T1000 (cell line): ENCODE data around the gene ADAP1.
A peak's percentile ranks its signal among the peaks of the same experiment; 100 is the strongest.
"Not testable (repeated sequence)": the region's sequence is repeated elsewhere in the genome, so short reads cannot be mapped to it uniquely, and the experiment has no call there.

Source experiments
- DNase-seq: peaks from one replicate; lab custom pipeline; 2025; ENCODE audit warnings: mixed read lengths; lab: John Stamatoyannopoulos, UW

The ADAP1 gene

DNA sequence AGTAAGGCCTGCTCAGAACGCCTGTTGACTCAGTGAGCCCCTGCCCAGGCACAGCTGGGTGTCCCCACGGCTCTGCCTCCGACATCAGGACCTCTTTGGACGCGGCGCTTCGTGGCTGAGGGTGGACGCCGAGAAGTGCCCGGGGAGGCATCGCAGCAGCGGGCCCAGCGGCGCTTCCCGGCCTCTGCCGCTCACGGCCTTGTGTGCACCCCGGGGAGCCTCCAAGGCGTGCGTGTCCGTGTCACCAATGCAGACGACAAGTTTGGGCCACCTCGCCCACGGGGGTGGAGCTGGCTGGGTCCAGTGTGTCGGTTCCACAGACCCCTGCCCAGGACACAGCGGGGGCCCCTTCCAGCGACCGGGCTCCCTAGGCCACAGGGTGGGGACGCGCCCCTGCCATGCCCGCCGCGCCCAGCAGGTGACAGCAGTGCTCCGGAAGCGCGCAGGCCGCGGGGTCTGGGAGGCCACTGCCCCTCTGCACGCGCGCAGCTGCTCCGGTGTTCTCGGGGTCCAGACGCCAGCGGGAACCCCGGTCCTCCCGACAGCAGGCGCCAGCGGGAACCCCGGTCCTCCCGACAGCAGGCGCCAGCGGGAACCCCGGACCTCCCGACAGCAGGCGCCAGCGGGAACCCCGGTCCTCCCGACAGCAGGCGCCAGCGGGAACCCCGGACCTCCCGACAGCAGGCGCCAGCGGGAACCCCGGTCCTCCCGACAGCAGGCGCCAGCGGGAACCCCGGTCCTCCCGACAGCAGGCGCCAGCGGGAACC, 45.7 kb downstream of the ADAP1 start:
- not testable (repeated sequence) for DNase-seq

- no peak for DNase-seq
These were observed 46.3 kb downstream of the ADAP1 start for GRCh38 chr7:908159-908581.

DNA sequence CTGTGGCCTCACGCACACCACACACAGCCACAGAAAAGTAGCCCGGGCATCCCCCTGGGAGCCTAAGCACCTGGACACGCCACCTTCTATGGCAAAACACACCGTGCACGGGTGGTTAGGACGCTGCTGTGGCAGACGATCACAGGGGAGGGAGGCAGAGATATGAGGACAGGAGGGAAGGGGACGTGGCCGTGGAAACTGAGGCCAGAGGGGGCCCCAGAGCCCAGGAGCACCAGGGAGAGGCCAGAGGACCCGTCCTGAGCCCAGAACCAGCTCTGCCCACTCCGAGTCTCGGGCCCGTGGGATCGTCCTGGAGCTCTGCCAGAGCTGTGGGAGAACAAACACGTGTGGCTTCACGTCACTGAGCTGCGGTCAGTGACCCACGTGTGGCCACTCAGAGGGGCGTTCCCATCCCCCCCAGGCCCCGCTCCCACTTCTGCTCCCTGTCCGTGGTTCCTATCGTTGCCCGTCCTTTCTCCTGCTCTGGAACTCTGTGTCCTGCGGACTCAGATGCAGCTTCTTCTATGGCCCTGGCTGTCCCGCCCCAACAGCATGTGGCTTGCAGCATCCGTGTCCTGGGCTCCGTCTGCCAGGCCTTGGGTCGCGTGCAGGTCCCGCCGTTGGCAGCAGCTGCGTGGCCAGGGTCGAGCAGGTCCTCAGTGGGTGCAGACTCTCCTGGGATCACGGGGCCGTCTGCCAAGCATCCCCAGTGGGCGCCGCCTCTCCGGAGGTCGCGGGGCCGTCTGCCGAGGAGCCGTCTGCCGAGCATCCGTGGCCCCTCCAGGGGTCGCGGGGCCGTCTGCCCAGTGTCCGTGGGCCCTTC, 47.1 kb downstream of the ADAP1 start:
- DNase-seq, result no peak

DNA sequence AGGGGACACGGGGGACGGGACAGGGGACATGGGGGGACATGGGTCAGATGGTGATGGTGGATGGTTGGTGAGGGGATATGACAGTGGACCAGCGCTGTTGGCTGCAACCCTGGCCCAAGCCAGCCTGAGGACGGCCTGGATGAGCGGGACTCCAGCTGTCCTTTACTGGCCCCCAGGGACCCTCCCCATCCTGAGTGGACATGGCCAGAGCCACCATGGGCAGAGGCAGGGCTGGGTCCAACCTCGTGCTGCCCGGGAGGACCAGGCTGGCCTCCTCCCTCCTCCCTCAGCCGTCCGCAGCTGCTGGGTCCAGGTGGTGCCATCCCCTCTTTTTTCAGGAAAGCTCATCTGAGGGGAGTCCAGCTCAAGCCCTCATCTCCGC, 47.7 kb downstream of the ADAP1 start:
- no peak for DNase-seq

DNA sequence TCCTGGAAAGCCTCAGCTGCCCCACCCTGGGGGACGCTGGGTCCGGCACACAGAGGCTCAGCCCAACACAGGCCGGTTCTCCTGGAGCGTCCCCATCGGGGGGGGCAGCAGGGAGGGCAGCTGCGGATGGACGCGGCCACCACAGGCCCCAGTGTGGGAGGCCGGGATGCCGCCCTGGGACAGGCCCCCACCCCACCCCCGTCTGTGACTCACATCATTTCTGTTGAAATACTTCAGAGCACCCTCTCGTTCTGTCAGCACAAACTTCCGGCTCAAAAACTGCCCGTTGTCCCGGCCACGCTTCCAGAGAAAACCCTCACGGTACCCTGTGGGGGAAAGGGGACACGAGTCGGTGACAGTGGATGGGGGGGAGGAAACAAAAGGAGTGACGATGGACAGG, 49.6 kb downstream of the ADAP1 start:
- DNase-seq, result no peak

DNA sequence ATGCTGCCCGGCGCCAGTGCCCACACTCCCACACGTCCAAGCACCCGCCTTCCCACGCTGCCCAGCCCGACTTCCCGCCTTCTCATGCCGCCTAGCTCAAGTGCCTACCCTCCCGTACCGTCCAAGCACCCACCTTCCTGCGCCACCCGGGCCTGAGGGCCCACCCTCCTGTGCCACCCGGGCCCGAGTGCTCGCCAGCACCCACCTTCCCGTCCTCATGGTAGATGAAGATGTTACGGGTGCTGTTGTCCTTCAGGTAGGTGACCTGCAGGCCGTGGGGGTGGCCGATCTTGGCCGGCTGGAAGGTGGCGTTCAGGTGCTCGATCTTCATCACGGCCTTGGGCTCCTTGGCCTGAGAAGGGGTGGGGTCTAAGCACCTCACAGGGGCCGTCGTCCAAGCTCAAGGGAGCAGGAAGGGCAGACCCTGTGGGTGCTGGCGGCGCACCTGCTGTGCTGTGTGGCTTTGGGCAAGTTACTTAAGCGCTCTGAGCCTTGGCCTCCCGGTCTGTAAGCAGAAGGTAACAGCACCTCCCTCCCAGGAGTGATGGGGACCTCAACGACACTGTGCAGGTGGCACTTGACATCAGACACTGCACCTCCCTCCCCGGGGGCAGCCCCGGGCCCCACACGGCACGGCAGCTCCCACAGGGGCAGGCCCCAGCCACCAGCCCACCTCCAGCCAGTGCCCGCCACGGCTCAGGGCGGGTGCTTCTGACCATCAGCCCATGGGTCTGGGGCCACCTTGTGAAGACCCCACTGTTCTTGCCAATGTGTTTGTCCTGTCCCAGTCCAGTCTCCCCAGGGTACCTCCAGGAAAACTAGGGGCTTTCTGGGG, 50.3 kb downstream of the ADAP1 start:
- DNase-seq, result no peak

GRCh38 chr7:902996-903395, 51.5 kb downstream of the ADAP1 start:
- DNase-seq, result no peak

DNA sequence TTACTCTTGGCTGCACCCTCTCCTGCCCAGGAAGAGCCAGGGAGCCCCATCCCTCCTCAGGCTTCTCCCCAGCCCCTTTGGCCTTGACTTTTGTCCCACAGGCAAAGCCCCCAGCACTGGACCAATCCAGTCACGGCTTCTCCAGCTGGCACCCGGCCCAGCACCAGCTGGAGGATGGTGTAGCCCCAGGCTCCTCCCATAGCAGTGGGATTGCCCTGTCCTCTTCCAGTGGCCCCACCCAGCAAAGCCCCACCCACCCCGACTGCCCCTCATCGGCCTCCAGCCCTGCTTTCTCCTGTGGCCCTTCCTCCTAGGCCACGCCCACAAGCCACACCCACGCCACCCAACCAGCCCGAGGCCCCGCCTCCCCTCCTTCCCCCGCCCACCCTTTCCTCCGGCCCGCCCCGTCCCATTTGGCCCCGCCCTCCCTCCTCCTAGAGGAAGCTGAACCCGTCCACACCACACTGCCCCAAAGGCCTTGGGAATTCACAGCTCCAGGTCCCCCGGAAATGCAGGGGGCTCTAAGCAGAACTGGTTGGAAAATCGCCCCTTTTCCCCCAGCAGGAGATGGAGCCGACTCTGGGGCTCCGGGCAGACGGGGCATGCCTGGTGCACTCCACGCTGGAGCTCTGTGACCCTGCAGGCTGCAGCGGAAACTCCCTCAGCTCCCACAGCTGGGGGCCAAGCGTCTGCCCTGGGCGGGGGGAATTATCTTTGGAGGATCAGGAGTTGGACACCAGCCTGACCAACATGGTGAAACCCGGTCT, 52.9 kb downstream of the ADAP1 start:
- DNase-seq, result peak; percentile 90

- DNase-seq, result no peak
These were observed 53.5 kb downstream of the ADAP1 start for GRCh38 chr7:901041-901387.

DNA sequence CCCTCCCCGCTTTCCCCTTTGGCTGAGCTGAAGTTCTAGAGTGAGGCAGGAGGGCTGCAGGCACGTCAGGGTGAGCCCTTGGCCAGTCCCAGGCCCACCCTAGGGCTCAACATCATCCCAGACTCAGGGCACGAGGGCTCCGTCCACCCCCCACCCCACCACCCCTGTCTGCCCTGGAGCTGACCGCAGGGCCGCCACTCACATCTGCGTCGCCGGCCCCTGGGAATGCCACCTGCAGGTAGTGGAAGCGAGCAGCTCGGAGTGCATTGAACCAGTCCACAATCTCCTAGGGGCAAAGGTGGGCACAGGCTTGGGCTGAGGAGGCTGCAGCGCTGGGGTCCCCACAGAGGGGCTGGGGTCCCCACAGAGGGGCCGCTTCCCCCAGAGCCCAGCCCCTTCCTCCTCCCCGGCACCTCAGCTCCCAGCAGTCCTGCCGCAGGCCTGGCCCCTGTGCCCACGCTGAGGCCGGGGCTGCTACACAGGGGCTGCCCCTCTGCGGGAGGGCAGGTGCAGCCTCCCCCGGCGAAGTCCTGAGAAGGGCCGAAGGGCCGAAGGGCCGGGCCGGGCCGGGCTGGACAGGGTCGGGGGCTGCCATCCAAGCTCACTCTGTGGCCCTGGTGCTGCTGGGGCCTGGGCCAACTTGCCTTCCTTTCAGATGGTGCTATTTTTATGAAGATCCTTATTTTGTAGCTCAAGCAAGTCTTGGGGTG, 54.0 kb downstream of the ADAP1 start:
- DNase-seq, result no peak

DNA sequence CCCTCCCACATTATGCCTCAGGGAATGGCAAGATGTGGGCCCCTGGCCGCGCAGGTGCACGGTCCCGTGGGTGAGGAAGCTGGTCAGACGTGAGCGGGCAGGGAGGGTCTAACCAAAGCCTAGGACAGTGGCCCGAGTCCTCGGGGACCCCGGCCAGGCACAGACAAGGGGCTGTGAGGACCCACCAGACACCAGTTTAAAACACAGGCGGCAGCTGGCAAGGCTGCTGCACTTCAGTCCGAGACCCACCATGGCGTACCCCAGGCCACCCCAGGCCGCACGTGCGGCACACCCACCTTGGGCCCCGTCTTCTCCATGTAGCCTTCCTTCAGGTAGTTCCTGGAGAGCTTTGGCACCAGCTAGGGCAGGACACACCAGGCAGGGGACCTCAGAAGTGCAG, 54.7 kb downstream of the ADAP1 start:
- DNase-seq, result no peak

DNA sequence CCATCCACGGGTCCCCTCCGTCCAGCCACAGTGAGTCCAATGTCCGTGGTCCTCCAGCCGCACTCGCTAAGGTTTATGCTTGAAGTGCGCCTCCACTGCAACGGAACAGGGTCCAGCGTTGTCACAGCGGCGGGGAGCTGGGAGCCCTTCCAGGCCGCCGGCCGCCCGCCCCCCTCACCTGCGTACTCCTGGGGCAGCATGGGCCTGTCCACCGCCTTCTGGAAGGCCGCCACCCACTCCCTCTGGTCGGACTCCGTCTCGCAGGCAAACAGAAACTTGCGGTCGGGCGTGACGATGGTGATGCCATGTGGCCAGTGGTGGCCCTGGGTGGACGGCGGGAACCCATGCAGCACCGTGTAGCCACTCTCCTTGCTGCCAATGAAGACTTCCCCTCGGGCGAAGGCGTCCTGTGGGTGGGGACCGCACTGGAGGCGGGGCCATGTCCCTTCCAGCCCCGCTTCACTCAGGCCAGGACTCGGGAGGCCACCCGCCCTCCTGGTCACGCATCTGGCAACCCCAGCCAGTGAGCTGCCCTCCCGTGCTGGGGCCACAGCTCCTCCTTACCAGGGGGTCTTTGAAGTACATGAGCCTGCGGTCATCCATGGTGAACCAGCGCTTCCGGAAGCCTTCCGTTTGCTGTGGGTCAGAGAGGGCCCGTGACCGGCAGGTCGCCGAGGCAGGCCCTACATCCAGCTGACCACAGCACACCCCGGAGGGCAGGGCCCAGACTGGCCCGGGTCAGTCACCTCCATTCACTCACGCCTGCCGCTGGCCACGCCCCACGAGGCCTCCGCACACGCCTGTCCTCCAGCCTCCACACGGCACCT, 55.4 kb downstream of the ADAP1 start:
- DNase-seq, result no peak

GRCh38 chr7:898460-898854, 56.0 kb downstream of the ADAP1 start:
- DNase-seq, result no peak

DNA sequence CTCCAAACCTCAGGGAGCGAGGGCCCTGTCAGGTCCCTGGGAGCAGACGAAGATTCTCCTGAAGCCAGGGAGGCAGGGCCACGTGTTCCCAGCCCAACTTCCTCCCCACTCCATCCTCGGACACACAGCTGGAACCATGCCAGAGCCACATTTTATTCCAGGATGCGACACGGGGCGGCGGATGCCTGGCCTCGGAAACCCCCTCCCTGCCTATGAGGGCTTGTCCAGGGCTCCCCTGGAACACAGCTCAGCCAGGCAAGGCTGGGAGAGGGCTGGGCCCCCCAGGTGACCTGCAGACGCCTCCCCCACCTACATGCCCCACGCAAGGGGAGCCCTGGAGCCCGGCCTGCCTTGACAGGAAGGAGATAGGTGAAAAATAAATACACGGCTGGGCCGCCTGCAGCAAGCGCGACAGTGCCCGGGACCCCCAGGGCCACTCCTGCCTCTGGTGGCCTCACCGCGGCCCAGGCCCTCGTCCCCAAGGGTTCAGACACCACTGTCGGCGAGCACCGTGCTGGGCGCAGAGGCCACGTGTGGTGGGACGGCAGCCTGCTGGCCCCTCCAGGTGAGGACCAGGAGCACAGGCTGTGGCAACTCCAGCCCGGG, 56.6 kb downstream of the ADAP1 start:
- DNase-seq, result no peak

- DNase-seq, result no peak
These were observed 57.4 kb downstream of the ADAP1 start for GRCh38 chr7:897086-897485.

GRCh38 chr7:896346-897075, 58.0 kb downstream of the ADAP1 start:
- DNase-seq, result no peak

GRCh38 chr7:895451-896052, 58.9 kb downstream of the ADAP1 start:
- no peak for DNase-seq

GRCh38 chr7:894927-895450, 59.5 kb downstream of the ADAP1 start:
- no peak for DNase-seq
